Fibroblast of skin of abdomen (primary cell): ENCODE results near the gene NAA16. TPM values are rescaled to one million over a fixed set of nuclear protein-coding genes. Genes with fewer than 3 reads are reported as not detected.
"Not testable (repeated sequence)": the region's sequence is repeated elsewhere in the genome, so short reads cannot be mapped to it uniquely, and the experiment has no call there.

ENCODE experiments used
- DNase-seq: peaks from one replicate; pipeline ENCODE4 v3.0.0-alpha.2; 2013
- polyA plus RNA-seq, 2 experiments: library from polyadenylated mRNA; unstranded; fragments of 120-200 nt; gene quantifications; one replicate each; pipeline ENCODE4 v1.2.1, GENCODE V29; 2013; ENCODE audit not compliant: insufficient read length in 2 of 2

Gene NAA16
- 7.9 TPM for polyA plus RNA-seq (2013, experiment 1 of 2; ENCODE audit: insufficient read length)
- polyA plus RNA-seq (2013, experiment 2 of 2; ENCODE audit: insufficient read length), result 8.3 TPM

DNA sequence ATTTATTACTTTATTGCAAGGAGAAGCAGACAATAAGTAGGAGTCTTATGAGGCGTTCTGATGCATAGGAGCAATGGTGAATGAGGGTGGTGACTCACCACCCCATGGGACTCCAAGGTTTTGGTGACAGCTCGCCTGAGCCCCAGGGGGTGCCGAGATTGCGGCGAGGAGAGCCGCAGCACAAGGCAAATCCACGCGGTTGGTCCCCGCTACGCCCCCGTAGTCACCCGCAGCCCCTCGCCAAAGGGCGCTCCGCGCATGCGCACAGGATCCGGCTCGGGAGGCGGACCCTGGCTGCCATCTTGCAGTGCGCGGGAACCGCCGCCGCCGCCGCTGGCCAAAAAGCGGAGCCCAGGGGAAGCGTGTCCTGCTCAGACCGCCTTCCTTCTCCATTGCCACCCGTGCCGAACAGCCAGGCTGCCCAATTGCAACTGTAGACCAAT, at the start of gene NAA16:
Gene NAA16, plus strand, starts transcription at position 305 of the 443 bp plus-strand sequence. CDS start 262 bp downstream, outside the sequence.
- peak; percentile 91 for DNase-seq

GRCh38 chr13:41263261-41263971, 47.7 kb upstream of the NAA16 start, which contains the start of gene MTRF1:
Gene MTRF1, minus strand, starts transcription at chr13:41263576. Its CDS starts 2,669 bp downstream, at chr13:41260907.
- DNase-seq, result peak; percentile 79

DNA sequence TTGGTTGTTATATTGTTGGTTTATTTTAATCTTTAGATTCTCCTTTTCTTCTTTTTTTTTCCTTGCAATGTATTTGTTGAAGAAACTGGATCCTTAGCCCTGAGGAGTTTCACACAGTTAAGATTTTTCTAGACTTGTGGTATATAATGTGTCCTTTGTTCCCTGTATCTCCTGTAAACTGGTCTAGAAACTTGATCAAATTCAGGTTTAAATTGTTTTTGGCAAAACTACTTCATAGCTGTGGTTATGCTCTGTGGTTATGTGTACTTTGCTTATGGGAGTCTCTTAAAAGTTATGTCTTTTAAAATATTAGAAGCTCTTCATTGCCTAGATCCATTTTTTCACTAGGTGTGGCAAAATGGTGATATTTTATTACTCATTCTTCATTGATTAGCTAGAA, 44.0 kb upstream of the NAA16 start:
- DNase-seq, result no peak

- DNase-seq, result peak; percentile 17
Observed at GRCh38 chr13:41268764-41269163, 42.3 kb upstream of the NAA16 start.

GRCh38 chr13:41271456-41272285, 39.4 kb upstream of the NAA16 start:
- no peak for DNase-seq

- no peak for DNase-seq
Observed at GRCh38 chr13:41273831-41274441, 37.1 kb upstream of the NAA16 start.

GRCh38 chr13:41274881-41275280, 36.2 kb upstream of the NAA16 start:
- DNase-seq, result no peak

GRCh38 chr13:41276824-41277223, 34.2 kb upstream of the NAA16 start:
- no peak for DNase-seq

GRCh38 chr13:41279156-41279555, 31.9 kb upstream of the NAA16 start:
- not testable (repeated sequence) for DNase-seq

DNA sequence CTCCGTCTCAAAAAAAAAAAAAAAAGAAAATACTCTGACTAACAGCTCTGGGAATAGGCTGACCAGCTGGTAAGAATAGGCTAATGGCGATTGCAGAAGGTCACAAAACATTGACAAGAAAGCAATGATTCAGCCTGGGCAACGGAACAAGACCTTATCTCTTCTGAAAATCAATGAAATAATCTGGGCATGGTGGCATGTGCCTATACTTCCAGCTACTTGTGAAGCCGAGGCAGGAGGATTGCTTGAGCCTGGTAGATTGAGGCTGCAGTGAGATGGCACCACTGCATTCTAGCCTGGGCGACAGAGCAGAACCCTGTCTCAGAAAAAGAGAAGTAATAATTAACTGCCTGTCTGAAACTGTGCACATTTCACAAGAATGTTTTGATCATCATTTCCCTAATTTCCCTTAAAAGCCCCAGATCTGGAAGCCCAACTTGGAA, 28.9 kb upstream of the NAA16 start:
- DNase-seq, result no peak

GRCh38 chr13:41284512-41285288, 26.4 kb upstream of the NAA16 start:
- peak; percentile 60 for DNase-seq

DNA sequence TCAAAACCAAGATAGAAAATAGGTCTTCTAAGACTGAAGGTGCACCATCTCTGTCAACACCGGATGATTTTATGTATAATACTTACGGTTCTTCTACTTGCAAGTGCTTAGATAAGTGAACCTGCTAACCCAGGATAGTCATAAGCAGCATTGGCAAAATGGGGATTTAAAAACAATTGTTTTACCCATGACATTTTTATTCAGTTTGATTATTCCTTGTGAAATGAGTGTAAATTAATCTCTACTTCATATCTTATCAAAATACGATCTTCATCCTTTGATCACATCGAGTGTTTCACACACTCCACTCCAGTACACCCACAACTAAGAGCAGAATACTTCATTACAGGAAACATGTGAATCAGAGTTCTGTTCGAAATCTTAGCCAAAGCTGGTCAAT, 24.7 kb upstream of the NAA16 start:
- no peak for DNase-seq

GRCh38 chr13:41289463-41289881, 21.6 kb upstream of the NAA16 start:
- DNase-seq, result no peak

GRCh38 chr13:41291246-41291645, 19.8 kb upstream of the NAA16 start:
- DNase-seq, result no peak

GRCh38 chr13:41293272-41293671, 17.8 kb upstream of the NAA16 start:
- no peak for DNase-seq

DNA sequence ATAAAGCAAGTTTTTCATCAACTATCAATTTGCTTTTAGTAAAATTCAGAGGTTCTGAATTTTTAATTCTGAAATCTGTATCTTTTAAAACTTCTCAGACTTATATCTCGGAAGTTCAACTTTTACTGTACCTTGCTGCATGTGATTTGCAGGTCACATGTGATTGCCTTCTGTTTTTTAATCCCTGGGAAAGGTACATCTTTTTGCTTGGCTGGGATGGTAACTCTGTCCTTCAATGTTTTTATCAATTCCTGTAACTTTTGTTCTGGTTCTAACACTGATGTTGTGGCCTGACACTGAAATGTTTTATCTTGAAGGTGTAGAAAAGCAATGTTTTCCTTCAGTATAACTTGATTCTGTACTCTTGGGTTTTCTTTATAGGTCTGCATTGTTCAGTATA, 16.2 kb upstream of the NAA16 start:
- no peak for DNase-seq

- no peak for DNase-seq
Observed at GRCh38 chr13:41295973-41296372, 15.1 kb upstream of the NAA16 start.

GRCh38 chr13:41296879-41297646, 14.0 kb upstream of the NAA16 start:
- no peak for DNase-seq

DNA sequence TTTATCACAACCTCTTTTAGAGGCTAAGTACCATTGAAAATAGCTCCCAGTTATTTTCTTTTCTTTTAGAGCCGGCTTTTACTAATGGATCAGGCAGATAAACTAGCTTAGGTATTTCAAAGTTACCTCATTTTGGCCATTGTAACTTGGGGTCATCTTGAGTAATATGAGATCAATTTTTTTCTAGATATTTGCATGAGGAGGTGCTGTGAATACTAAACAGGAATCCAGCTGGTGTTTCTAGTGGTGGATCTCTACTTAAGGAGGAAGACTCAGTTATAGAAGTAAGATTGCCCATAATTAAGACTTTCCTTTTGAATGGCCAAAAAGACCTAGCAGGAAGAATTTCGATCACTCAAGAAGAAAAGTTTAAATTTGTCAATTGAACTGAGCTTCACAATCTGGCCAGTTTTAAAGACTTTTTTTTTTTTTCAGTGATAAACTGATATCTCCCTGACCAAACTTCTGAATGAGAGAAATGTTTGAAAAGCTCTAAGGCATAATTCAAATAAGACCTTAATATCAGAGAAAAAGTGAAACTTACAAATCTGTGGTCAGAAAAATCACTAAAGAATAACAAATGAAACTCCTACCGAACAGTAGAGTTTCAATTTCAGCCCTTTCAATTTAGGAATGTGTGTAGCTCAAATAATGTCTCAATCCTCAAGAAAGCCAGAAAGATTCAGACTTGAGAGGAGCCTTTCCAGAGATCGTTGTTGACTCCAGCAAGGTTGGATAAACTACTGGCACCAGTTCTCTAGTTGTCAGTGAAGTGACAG, 11.6 kb upstream of the NAA16 start:
- DNase-seq, result no peak

- DNase-seq, result no peak
Observed at GRCh38 chr13:41302743-41303142, 8.3 kb upstream of the NAA16 start.

GRCh38 chr13:41304551-41304950, 6.5 kb upstream of the NAA16 start:
- no peak for DNase-seq
